GM06990 (cell line): ENCODE measurements around the gene EGF.

Experiments
- DNase-seq: peaks from one replicate; pipeline ENCODE4 v3.0.0-alpha.2; 2011; ENCODE audit not compliant: insufficient read length; ENCODE audit errors: extremely low read depth
- H3K27me3 ChIP-seq: replicated peaks from 2 replicates; pipeline ENCODE4 v1.6.0; 2011; ENCODE audit warnings: low read length; ENCODE audit not compliant: control insufficient read depth, insufficient read depth
- H3K36me3 ChIP-seq: 2 replicates; pipeline ENCODE4 v1.5.1; 2011; ENCODE audit warnings: low read length; ENCODE audit not compliant: control insufficient read depth, insufficient read depth
- H3K4me3 ChIP-seq: replicated peaks from 2 replicates; pipeline ENCODE4 v1.5.1; 2011; ENCODE audit warnings: low read depth, mild to moderate bottlenecking, control low read depth, low read length
- CTCF ChIP-seq: IDR thresholded peaks from 2 replicates; pipeline ENCODE4 v1.5.1; 2011; ENCODE audit warnings: low read length, control low read depth, mild to moderate bottlenecking, inconsistent platforms; ENCODE audit not compliant: insufficient read depth, poor library complexity, severe bottlenecking

EGF gene

GRCh38 chr4:109966891-109967481 is 54.3 kb downstream of the EGF start:
- DNase-seq = no peak
- Histone ChIP-seq H3K4me3 (no peak overlapping the region), H3K27me3 (no peaks in the 10 kb centered on the region), H3K36me3 (no peaks in the 10 kb centered on the region)
- TF ChIP-seq CTCF = no peak

- no peak overlapping the region for H3K4me3 ChIP-seq
- DNase-seq = no peak
- TF ChIP-seq CTCF = no peak
- no peaks in the 10 kb centered on the region for H3K36me3 ChIP-seq
- no peaks in the 10 kb centered on the region for H3K27me3 ChIP-seq
These were observed 55.3 kb downstream of the EGF start for GRCh38 chr4:109967798-109968520.

- TF ChIP-seq CTCF = no peak
- no peak for DNase-seq
- H3K4me3 ChIP-seq = no peak overlapping the region
- H3K36me3 ChIP-seq = no peaks in the 10 kb centered on the region
- H3K27me3 ChIP-seq = no peaks in the 10 kb centered on the region
These were observed 56.4 kb downstream of the EGF start for GRCh38 chr4:109969087-109969486.

GRCh38 chr4:109969919-109970318 is 57.2 kb downstream of the EGF start:
- Histone ChIP-seq H3K4me3 (no peak overlapping the region), H3K27me3 (no peaks in the 10 kb centered on the region), H3K36me3 (no peaks in the 10 kb centered on the region)
- no peak for DNase-seq
- no peak for TF ChIP-seq CTCF

- DNase-seq = no peak
- TF ChIP-seq CTCF = no peak
- Histone ChIP-seq H3K4me3 (no peak overlapping the region), H3K27me3 (no peaks in the 10 kb centered on the region), H3K36me3 (no peaks in the 10 kb centered on the region)
These were observed 60.3 kb downstream of the EGF start for GRCh38 chr4:109972786-109973528.
